ENCODE results near the gene SHROOM4. TPM values are rescaled to one million over a fixed set of nuclear protein-coding genes. Genes with fewer than 3 reads are reported as not detected.
A peak's percentile ranks its signal among the peaks of the same experiment; 100 is the strongest.

Gene SHROOM4, protein sequence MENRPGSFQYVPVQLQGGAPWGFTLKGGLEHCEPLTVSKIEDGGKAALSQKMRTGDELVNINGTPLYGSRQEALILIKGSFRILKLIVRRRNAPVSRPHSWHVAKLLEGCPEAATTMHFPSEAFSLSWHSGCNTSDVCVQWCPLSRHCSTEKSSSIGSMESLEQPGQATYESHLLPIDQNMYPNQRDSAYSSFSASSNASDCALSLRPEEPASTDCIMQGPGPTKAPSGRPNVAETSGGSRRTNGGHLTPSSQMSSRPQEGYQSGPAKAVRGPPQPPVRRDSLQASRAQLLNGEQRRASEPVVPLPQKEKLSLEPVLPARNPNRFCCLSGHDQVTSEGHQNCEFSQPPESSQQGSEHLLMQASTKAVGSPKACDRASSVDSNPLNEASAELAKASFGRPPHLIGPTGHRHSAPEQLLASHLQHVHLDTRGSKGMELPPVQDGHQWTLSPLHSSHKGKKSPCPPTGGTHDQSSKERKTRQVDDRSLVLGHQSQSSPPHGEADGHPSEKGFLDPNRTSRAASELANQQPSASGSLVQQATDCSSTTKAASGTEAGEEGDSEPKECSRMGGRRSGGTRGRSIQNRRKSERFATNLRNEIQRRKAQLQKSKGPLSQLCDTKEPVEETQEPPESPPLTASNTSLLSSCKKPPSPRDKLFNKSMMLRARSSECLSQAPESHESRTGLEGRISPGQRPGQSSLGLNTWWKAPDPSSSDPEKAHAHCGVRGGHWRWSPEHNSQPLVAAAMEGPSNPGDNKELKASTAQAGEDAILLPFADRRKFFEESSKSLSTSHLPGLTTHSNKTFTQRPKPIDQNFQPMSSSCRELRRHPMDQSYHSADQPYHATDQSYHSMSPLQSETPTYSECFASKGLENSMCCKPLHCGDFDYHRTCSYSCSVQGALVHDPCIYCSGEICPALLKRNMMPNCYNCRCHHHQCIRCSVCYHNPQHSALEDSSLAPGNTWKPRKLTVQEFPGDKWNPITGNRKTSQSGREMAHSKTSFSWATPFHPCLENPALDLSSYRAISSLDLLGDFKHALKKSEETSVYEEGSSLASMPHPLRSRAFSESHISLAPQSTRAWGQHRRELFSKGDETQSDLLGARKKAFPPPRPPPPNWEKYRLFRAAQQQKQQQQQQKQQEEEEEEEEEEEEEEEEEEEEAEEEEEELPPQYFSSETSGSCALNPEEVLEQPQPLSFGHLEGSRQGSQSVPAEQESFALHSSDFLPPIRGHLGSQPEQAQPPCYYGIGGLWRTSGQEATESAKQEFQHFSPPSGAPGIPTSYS (N-terminal part only)
- total RNA-seq (not detected), total RNA-seq (0 to 0.66 (median 0) reads per million in 172 experiments)
- polyA plus RNA-seq (2013, experiment 1 of 2), result 0.01 TPM
- 0.11 TPM for polyA plus RNA-seq (2013, experiment 2 of 2)

DNA sequence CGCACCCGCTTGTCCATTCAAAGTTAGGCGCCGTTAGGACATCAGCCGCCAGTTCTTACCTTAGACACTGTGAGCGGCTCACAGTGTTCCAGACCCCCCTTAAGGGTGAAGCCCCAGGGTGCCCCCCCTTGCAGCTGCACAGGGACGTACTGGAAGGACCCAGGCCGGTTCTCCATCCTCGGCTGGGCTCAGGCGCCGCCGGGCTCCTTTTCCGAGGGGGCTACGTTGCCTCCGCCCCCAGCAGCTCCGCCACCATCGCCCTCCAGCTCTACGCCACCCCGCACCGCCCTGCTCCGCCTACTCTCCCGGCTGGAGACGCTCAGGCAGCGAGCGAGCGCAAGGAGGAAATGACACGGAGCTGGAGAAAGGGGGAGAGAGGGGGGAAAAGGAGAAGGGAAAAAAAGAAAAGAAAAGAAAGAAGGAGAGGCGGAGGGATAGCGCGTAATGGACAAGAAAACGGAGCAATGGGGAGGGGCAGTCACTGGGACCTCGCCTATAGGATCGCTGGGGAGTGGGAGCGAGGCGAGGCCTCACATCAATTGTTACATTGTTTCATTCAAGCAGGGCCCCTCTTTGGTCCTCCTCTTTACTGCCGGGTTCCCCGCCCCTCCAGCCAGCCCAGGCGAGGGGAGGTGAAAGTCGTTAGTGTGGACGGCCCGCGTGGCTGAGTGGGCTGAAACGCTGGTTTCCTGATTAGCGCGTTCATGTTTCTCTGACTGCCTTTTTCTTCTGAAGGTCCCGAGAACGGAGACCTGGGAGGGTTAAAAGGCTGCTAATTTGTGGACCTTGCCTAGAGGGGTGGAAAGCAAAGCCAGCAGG, at the start of gene SHROOM4:
SHROOM4 (minus strand) TSS at position 352 of the 819 bp plus-strand sequence; CDS start at position 176, 176 bp downstream.
- no peak within 1 kb of the TSS for H3K27ac Mint-ChIP-seq
- ChIA-PET POLR2A (no interaction called here), CTCF (no interaction called here)
- no peaks in the 10 kb centered on the region for H3K36me3 ChIP-seq (ENCODE audit: insufficient read depth, low read length)
- no peaks in the 10 kb centered on the region for H3K9me3 Mint-ChIP-seq
- no peaks in the 10 kb centered on the region for H3K36me3 Mint-ChIP-seq (ENCODE audit: low read depth)
- no peaks in the 10 kb centered on the region for H3K4me1 ChIP-seq (ENCODE audit: insufficient read depth, low read length)
- H3K27me3 Mint-ChIP-seq, result peaks cover 64% of the 10 kb centered on the region
- no peak for ATAC-seq (ENCODE audit: poor library complexity)
- H3K9me3 ChIP-seq (ENCODE audit: control insufficient read depth in 1 of 2, insufficient read depth in 1 of 2, low read length in 2 of 2), result peaks cover 0 to 11% of the 10 kb centered on the region in 2 experiments
- intact Hi-C loops (cut with DNase I, micrococcal nuclease), result no loop called here
- H3K4me3 ChIP-seq (ENCODE audit: low read length), result peak within 1 kb of the TSS; percentile 7
- no peak within 1 kb of the TSS for H3K4me3 Mint-ChIP-seq
- H3K4me1 Mint-ChIP-seq (ENCODE audit: low read depth), result no peaks in the 10 kb centered on the region
- H3K27ac ChIP-seq (ENCODE audit: low read depth in 1 of 2, low read length in 2 of 2), result no peak within 1 kb of the TSS
- TF ChIP-seq, protein P1, sequence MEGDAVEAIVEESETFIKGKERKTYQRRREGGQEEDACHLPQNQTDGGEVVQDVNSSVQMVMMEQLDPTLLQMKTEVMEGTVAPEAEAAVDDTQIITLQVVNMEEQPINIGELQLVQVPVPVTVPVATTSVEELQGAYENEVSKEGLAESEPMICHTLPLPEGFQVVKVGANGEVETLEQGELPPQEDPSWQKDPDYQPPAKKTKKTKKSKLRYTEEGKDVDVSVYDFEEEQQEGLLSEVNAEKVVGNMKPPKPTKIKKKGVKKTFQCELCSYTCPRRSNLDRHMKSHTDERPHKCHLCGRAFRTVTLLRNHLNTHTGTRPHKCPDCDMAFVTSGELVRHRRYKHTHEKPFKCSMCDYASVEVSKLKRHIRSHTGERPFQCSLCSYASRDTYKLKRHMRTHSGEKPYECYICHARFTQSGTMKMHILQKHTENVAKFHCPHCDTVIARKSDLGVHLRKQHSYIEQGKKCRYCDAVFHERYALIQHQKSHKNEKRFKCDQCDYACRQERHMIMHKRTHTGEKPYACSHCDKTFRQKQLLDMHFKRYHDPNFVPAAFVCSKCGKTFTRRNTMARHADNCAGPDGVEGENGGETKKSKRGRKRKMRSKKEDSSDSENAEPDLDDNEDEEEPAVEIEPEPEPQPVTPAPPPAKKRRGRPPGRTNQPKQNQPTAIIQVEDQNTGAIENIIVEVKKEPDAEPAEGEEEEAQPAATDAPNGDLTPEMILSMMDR (IDR thresholded peaks at IDR 0.05), result no peak
- no peak for DNase-seq
- peaks cover 4 to 24% of the 10 kb centered on the region in 2 experiments for H3K27me3 ChIP-seq (ENCODE audit: control insufficient read depth in 1 of 2, insufficient read depth in 2 of 2, low read length in 2 of 2)

DNA sequence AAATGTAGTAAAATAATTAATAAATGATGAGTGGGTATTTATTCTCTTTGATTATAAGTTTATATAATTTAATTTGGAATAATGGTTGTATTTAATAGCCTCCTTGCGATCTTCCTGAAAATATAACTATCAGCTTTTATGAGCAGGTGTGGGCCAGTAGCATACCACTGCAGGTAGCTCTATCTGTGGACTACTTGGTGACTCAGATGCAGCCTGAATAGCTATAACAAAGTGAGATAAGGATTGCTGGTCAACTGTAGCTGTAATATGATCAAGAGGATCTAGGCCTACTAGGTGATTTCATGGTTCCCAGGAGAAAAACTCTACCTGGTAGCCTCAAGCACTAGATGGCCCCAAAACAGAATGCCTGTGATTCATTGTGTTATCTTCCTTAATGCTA, 49.5 kb upstream of the SHROOM4 start:
- intact Hi-C loops (cut with DNase I, micrococcal nuclease), result no loop called here
- TF ChIP-seq, protein P1 (IDR thresholded peaks at IDR 0.05), result no peak
- Mint-ChIP-seq H3K4me1 (ENCODE audit: low read depth) (no peaks in the 10 kb centered on the region), H3K4me3 (no peak overlapping the region), H3K9me3 (no peaks in the 10 kb centered on the region), H3K36me3 (ENCODE audit: low read depth) (no peaks in the 10 kb centered on the region), H3K27ac (no peak overlapping the region), H3K27me3 (peaks cover 20% of the 10 kb centered on the region)
- Histone ChIP-seq H3K36me3 (ENCODE audit: insufficient read depth, low read length) (no peaks in the 10 kb centered on the region), H3K9me3 (ENCODE audit: control insufficient read depth in 1 of 2, insufficient read depth in 1 of 2, low read length in 2 of 2) (no peaks in the 10 kb centered on the region), H3K27ac (ENCODE audit: low read depth in 1 of 2, low read length in 2 of 2) (no peak overlapping the region), H3K27me3 (ENCODE audit: control insufficient read depth in 1 of 2, insufficient read depth in 2 of 2, low read length in 2 of 2) (peaks cover 0 to 4% of the 10 kb centered on the region in 2 experiments), H3K4me3 (ENCODE audit: low read length) (no peak overlapping the region), H3K4me1 (ENCODE audit: insufficient read depth, low read length) (no peaks in the 10 kb centered on the region)
- POLR2A ChIA-PET, result no interaction called here
- no peak for ATAC-seq (ENCODE audit: poor library complexity)
- no peak for DNase-seq
- CTCF ChIA-PET, result no interaction called here

All from CD4-positive, alpha-beta T cell (primary cell).